Ramos (cell line): Measurements from ENCODE around the gene GRIN3A.

Experiments
- in situ Hi-C: fragments of 300-500 bp; cut with MboI; formaldehyde crosslinking; loops from one replicate; pipeline ENCODE4 v1.14.3; 2022; ENCODE audit warnings: low sequenced_read_pairs; ENCODE audit not compliant: unreplicated experiment

GRIN3A gene

DNA sequence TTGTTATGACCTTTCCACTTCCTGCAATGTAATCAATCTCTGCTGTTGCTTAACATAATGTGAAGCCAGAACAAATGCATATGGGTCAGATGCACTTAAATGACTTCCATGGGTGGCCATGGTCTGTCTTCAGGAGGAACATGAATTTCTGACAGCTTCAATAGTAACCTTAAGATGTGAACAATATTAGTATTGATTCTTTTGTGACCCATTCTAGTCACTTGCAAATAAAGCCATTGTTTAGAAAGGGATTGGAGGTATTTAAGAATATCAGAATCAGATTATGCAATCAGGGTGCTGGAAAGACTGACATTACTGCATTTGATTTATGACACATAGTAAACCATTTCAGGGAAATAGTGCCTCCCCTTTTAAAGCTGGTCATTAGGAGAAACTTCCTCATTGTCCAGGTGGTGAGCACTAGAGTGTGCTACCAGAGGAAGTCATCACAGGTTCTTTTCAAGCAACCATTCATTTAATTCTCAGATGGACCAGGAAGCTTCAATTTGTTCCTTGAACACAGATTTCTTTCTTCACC, 32.1 kb downstream of the GRIN3A start:
- in situ Hi-C loops: no loop called here

DNA sequence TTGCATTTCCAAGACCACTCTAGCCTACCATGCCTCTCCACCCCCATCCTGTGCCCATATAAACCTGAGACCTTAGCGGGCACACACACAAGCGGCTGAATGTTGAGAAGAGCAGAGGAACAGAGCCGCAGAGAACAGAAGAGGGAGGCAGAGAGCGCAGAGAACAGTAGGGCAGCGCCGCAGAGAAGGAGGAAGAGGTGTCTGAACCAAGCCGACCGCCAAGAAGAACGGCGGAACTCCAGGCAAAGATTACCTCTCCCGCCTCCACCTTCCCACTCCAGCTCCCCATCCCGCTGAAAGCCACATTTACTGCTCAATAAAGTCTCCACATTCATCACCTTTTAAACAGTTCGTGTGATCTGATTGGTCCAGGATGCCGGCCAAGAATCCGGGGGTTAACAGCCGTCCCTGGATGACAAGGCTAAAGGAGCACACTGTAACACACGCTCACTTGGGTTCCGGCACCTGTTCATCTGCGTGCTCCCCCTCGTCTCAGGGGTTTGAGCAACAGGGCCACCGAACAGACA, 33.2 kb downstream of the GRIN3A start:
- in situ Hi-C loops: no loop called here

DNA sequence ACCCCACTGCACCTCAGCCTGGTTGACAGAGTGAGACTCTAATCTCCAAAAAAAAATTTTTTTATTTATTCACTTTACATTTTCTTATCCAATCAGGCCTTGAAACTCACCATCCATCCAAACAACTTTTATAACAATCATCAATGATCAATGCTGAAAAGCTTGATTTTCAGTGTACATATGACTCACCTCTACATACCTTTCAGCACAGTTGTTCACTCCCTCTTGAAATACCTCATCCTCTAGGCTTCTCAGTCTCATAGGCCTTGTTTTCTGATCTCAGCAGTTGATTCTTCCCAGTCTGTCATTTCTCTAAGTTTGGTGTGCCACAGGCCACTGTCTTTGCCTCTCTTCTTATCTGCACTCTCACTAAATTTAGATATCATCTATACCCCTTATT, 36.2 kb downstream of the GRIN3A start:
- in situ Hi-C loops: no loop called here

DNA sequence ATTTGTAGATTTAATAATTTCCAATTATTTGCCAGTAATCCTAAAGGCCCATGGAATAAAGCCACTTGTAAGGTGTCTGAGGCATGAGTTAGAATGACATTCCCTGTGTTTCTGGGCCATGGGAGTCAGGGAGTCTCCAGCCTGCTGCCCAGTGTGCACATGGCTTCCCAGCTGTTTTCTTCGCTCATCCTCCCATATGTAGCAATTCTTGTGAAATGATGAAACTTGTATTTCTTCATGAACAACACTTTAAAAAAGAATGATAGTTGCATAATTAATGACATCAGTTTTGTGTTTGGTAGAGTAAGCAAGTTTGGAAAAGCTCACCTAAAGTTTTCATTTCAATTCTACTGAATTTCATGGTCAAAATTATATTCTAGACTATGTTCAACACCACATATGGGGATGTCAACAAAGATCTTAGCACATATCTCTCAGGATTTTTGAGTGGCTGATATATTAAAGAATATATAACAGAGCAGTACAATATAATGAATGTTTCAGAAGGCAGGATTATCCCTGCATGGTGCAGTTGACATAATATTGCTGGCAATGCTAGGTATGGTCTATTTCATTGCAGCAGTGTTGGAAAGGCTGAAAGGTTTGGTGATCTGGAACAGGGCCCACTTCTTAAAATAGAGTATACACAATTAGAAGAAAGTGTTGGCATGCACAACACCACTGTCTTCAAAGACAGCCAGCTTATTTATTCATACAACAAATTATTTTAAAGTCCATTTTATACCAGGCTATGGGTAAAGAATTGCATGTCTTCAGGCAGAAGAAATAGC, 44.7 kb downstream of the GRIN3A start:
- in situ Hi-C loops: no loop called here

DNA sequence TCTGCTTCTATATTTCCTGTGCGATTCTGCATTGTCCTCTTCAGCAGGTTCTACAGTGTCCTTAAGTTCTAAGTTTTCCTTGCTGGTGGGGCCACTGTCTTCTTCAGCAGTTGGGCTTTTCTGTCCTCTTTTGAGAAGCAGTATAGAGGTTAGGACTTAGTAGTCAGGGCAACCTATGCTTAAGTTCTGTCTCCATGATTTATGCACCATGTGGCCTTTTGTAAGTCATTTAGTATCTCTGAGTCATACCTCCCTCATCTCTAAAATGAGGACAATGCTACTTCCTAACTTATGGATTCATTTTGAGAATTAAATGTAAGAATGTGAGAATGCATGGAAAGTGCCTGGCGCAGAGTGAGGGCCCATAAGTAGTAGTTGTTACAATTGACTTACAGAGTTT, 46.8 kb downstream of the GRIN3A start:
- in situ Hi-C loops: no loop called here

DNA sequence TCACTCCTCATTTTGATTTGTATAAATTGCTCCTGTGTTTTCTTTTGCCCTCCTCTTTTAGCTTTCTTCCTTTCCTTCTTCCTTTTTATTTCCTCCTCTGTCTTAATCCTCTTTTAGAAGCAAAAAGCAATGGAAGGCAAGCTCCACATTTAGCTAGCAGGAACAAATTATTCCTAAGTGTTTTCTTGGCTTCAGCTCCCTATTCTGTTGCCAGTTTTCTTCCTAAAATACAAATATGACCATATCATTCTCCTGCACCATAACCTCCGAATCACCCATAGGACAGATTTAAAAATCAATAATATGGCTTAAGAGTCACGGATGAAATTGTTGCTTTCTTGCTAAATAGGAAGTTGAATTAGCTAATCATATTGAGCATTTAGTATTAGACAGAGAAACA, 49.4 kb downstream of the GRIN3A start:
- in situ Hi-C loops: no loop called here

DNA sequence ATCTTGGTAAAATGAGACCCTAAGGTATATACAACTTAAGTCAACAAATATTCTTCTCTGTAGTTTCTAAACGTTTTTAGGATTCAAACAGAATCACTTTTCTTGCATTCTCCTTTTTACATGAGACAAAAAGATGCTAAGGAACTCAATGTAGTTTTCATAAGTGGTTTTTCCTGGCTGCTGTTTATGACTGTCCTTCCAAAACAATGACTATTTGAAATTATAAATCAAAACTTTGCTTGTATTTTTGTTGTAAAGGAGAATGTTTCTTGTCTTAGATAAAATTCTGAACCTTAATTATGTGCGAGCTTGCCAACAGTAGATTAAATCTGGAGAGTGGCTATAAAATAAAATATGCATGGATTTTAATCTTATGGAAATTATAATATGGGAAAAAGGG, 53.8 kb downstream of the GRIN3A start:
- in situ Hi-C loops: no loop called here

DNA sequence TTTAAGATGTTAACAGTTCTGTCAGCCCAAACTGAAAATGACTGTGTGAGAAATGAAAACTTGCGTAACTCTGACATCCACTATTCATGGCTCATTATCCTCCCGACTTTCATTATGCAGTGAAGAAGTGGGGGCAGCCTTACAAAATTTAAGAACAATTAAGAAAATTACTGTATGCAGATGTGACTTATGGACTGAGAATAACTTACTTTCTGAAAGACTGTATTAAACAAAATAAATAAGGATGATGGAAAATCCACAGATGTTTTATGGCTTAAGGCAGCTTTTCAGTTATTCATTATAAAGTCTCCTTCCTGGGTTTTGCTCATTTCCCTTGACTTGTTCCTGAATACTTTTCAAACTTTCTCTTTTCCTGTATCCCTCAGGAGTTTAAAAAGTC, 55.2 kb downstream of the GRIN3A start:
- in situ Hi-C loops: no loop called here

DNA sequence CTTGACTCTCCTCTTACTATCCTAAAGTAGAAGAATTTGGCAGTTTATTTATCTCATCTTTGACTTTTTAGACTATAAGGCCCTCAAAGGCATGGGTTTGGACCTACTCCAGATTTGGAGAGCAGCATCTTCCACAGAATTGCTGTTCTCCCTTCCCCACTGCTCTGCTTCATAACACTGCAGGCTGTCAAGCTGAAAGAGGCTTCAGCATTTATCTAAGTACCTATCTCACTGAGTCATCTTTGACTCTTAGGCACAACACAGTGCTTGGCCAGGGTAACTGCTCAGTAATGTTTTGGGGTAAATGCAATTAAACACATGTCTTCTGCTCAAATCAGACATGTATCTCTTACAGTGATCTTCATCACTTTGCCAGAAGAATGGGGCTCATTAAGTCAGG, 60.6 kb downstream of the GRIN3A start:
- in situ Hi-C loops: no loop called here

DNA sequence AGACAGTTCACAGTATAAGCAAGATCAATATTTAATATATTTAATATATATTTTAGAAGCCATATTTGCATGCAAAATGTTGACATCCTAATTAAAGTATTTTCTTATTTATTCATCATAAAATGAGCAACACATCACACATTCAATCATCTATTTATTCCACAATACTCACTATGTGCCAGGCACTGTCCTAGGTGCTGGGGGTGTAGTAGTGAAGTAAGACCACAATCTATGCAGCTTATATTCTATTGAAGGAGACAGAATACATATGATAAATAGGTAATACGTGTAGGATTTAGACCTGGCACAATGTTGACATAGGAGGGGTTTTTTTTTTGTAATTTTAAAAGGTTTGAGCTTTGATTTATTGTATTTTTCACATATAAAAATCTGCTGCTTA, 63.1 kb downstream of the GRIN3A start:
- in situ Hi-C loops: no loop called here

DNA sequence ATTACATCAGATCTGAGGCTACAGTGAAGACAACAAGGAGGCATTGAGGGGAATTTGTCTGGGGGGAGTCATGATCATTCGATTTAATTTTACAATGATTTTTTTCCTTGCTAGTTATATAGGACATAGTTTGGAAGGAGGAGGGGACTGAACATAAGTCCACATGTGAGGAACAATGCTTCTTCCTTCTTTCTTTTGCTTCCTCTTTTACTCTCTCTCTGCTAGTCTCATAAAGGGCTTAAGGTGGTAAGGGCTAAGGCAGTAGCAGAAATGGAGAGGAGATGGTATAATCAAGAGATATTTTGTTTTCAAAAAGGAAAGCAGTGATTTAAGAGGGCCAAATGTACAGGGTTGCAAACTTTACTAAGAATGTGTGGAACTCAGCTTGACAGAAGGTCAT, 64.3 kb downstream of the GRIN3A start:
- in situ Hi-C loops: no loop called here

DNA sequence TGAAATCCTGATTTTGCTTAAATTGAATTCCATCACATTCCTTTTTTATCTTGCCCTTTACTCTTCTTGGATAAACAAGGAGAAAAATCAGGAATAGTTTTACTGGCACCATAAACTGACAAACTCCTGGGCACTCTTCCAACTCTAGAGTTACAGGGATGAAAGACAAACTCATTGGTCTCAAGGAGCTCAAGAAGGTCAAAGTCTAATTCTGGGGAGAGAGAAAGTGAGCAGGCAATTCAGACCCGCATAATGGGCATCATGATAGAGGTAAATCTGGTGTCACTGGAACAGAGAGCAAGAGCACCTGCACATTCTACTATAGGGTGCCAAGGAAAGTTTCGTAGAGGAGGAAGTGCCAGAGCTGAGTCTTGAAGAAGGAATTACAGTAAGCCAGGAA, 64.8 kb downstream of the GRIN3A start:
- in situ Hi-C loops: no loop called here

DNA sequence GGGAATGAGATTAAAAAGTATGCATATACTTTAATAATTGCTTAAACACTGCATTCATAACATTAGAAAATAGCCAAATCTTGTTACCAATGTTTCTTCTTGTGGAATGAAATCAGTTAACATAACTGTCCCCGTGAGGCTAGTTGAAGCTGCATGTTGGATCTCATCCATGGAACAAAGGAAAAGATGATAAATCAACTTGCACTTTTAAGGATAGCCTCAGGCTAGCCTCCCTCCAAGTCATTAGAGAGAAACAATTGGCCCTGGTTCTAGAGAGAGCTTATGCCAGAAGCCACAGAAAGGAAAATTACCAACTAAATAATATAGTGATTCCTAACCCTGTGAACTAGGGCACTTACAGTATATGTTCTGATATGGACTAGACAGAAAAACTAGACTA, 66.9 kb downstream of the GRIN3A start:
- in situ Hi-C loops: no loop called here

DNA sequence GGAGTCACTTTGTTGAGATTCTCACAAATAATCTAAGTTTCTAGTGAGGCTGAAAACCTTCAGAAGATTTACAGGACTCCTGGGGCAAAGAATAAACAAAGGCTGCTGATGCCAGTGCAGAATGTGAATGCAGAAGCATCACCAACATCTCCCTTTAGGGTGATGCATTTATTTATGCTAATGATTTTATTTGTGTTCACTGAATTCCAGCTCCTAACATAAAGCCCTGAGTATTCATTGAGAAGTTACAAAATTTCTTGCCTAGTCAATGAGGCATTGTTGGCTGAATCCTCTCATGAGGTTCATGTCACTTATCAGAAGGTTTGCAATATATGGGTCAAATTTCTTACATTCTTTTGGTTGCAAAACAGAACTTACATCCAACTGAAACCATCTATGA, 70.0 kb downstream of the GRIN3A start:
- in situ Hi-C loops: no loop called here

DNA sequence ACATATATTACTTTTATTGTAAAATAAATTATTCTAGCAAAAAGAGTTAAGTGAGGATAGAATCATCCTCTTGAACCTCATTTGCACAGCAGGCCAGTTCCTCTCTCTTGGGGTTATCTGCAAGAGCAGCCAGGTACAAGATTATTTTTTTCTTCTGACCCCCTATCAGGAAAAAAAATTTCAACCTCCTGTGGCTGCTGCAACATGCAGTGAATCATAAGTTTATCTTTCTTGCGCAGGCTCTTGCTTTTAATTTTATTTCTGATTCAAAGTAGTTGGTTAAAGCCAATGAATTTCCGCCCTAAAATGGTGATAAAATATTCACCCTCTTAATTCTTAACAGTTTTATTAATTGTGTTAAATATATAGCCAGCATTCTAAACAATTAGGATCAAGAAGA, 74.0 kb downstream of the GRIN3A start:
- in situ Hi-C loops: no loop called here

DNA sequence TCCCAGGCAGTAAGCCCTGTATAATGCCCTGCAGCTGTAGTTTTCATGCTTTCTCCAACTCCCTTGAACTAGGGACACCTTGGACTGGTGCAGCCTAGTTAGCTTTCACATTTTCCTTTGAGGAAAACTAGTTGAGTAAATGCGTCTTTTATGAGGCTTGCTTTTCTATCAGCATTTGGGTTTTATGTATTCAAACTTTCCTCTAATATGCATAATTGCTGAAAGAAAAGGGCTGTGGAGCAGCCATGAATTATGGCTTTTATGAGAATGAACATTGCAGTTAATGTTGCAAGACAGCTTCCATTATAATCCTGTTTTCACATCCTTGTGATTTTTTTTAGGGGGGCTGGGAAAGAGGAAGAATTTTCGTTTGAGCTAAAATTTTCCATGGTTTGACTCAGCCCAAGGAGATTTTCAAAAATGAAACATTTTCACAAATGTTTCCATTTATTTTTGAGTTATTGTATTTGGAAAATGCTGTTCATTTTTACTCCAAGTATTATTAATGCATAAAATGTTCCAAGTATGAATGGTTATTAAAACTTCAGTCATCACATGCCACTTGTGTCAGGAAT, 85.8 kb downstream of the GRIN3A start:
- in situ Hi-C loops: no loop called here

DNA sequence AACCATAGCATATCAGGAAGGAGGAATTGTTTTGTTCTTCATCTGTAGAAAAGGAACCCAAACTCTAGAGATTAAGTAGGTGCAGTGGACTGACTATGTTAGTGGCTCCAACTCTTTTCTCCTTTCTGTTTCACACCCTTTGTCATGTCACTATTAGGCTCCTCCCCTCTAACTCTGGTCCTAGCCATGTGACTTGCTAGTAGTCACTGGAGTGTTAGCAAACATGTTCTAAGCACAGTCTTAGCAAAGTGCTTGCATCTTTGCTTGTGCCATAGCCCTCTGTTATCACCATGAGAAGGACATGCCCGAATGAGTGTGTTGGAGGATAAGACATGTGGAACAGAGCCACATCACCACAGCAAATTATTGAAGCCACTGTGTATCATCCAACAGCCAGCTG, 88.3 kb downstream of the GRIN3A start:
- in situ Hi-C loops: no loop called here

DNA sequence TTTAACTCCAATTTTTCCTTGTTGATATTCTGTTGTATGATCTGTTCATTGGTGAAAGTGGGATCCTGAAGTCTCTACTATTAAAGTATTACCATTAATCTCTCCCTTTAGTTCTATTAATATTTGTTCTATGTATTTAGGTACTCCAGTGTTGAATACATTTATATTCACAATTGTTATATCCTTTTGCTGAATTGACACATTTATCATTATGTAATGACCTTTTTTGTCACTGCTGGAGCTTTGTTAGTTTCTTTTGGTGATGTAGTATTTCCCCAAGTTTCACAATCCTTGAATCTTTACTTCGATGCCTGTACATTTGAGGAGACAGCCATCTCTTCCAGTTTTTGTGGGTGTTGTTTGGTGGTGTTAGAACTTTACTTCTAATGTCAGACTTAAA, 90.0 kb downstream of the GRIN3A start:
- in situ Hi-C loops: no loop called here

DNA sequence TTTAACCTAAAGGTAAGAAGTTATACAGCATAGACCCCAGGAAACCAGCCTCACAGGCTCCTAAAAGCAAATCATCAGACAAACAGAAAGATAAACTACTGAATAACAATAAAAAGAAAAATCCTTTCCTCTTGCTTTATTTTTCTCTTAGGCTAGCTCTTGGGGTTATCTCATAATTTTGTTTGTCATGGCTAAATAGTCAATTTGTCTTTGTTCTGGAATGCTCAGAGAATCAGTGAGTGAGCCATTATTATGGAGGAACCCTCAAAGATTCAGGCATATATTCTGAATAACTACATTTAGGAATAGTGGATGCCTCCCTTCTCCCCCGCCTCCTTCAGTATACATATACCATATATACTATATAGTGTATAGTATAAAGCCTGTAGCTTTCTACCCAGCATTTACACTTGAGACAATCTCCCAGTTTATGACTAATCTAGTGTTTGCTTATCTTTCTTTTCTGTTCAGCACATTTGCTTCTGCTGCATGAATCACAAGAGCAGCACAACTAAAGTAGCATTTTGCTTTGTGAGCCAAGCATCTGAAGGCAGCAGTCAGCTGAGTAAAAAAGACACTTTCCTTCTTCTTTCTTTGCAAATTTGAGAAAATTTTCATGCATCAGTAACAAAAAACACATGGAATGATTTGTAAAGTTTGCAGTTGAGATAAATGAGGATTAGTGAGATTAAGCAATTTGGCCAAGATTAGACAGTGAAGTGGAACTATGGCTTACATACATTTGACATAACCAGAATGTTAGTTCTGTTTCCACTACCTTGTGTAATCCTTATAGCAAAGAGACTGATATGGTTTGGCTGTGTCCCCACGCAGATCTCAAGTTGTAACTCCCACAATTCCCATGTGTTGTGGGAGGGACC, 98.4 kb downstream of the GRIN3A start:
- in situ Hi-C loops: no loop called here

DNA sequence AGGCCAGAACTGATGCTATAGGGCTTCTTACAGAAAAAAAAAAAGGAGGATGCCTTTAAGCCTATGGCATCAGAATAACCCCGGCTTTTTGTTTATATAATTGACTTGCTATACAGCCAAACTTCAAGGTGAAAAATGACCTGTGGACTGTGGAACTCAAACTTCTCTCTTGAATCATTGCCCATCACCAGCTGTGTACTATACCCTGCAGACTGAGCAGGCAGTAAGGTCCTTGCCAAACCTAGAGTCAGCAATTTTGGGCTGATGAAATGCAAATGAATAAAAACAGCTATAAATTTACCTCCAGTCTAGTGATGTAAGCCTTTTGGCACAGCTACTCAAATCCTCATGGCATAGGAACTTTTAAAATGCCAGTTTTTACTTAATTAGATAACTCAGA, 99.1 kb downstream of the GRIN3A start:
- in situ Hi-C loops: no loop called here

DNA sequence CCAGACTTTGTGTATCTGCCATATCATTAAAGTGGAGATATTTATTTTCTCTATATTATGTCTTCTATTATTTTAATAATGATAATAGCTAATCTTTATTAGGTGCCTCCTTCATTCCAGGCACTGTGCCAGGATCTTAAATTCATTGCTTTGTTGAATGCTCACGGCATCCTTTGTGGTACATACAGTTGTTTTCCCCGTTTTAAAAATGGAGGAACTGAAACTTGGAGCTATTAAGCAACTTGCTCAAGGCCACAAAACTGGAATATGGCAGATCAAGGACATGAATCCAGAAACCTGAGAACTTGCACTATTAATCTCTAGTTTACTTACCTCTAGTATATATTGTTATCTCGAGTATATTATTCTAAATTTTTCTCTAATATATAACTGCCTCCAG, 102.2 kb downstream of the GRIN3A start:
- in situ Hi-C loops: no loop called here
